Fibroblast of lung (primary cell): ENCODE results near the gene CCDC85B. TPM values are rescaled to one million over a fixed set of nuclear protein-coding genes. Genes with fewer than 3 reads are reported as not detected.

Experiments used
- DNase-seq, 2 donors: peaks; one replicate each; pipeline versions ENCODE4 v3.0.0 to v3.0.0-alpha.2; 2010; ENCODE audit warnings: low read depth in 2 of 2
- H2AFZ ChIP-seq: 2 replicates; pipeline ENCODE4 v1.5.1; 2012; ENCODE audit warnings: low read length, control low read depth, inconsistent platforms
- H3K27ac ChIP-seq: 2 replicates; pipeline ENCODE4 v1.5.1; 2011; ENCODE audit warnings: low read length, control low read depth; ENCODE audit not compliant: insufficient read depth
- H3K27me3 ChIP-seq: 2 replicates; pipeline ENCODE4 v1.5.1; 2011; ENCODE audit warnings: mild to moderate bottlenecking, low read length; ENCODE audit not compliant: control insufficient read depth, insufficient read depth
- H3K36me3 ChIP-seq: 2 replicates; pipeline ENCODE4 v1.5.1; 2011; ENCODE audit warnings: low read length; ENCODE audit not compliant: control insufficient read depth, insufficient read depth
- H3K4me1 ChIP-seq: 2 replicates; pipeline ENCODE4 v1.5.1; 2011; ENCODE audit warnings: low read length; ENCODE audit not compliant: control insufficient read depth, insufficient read depth; ENCODE audit errors: extremely low read depth
- H3K4me2 ChIP-seq: 2 replicates; pipeline ENCODE4 v1.5.1; 2011; ENCODE audit warnings: low read length, control low read depth; ENCODE audit not compliant: insufficient read depth; ENCODE audit errors: extremely low read depth
- H3K4me3 ChIP-seq, 4 experiments: fragments of 200-600 bp in 1 of 4; sonication (generic) in 1 of 4; replicated peaks in 1 of 4; 2 replicates each; pipeline ENCODE4 v1.5.1; 2011 to 2016; ENCODE audit warnings: low read length in 4 of 4, low read depth in 3 of 4, mild to moderate bottlenecking in 3 of 4, control low read depth in 2 of 4, inconsistent platforms in 1 of 4, mixed read lengths in 1 of 4; ENCODE audit not compliant: insufficient read depth in 1 of 4; ENCODE audit errors: control extremely low read depth in 1 of 4
- H3K79me2 ChIP-seq: 2 replicates; pipeline ENCODE4 v1.5.1; 2012; ENCODE audit warnings: mild to moderate bottlenecking, low read length, inconsistent platforms; ENCODE audit not compliant: control insufficient read depth, insufficient read depth
- H3K9ac ChIP-seq: 2 replicates; pipeline ENCODE4 v1.5.1; 2011; ENCODE audit warnings: mild to moderate bottlenecking, low read length, control low read depth; ENCODE audit not compliant: insufficient read depth
- H3K9me3 ChIP-seq: 2 replicates; pipeline ENCODE4 v1.5.1; 2012; ENCODE audit warnings: low read depth, low read length; ENCODE audit not compliant: control insufficient read depth, insufficient read depth
- H4K20me1 ChIP-seq: 2 replicates; pipeline ENCODE4 v1.5.1; 2011; ENCODE audit warnings: low read length; ENCODE audit not compliant: control insufficient read depth, insufficient read depth; ENCODE audit errors: extremely low read depth
- CTCF ChIP-seq, 2 donors: IDR thresholded peaks in 1 of 2; conservative IDR thresholded peaks in 1 of 2; 1 replicate in 1 of 2; 2 replicates in 1 of 2; pipeline ENCODE4 v1.5.1; 2011 to 2012; ENCODE audit warnings: low read length in 2 of 2, control low read depth in 1 of 2, inconsistent platforms in 1 of 2, low read depth in 1 of 2, mild to moderate bottlenecking in 1 of 2
- EZH2 ChIP-seq: IDR thresholded peaks from 2 replicates; pipeline ENCODE4 v1.5.1; 2012; ENCODE audit warnings: low read length, control low read depth, mild to moderate bottlenecking; ENCODE audit errors: missing control alignments
- polyA plus RNA-seq, 2 donors: library from polyadenylated mRNA; depleted of rRNA in 1 of 2; stranded (reverse) in 1 of 2; unstranded in 1 of 2; fragments of >200 nt; gene quantifications; 2 replicates each; pipeline ENCODE4 v1.2.1, GENCODE V29; 2011 to 2012; ENCODE audit warnings: missing spikeins in 1 of 2
- total RNA-seq: library from RNA; depleted of rRNA; stranded (reverse); fragments of >200 nt; gene quantifications from 2 replicates; pipeline ENCODE4 v1.2.1, GENCODE V29; 2014

Gene CCDC85B
- total and polyA plus RNA-seq, 2 donors (not counting 1 experiment from before 2014, with no cell fraction given), result 18.1 to 118 TPM

GRCh38 chr11:65864706-65865471 lies 25.6 kb upstream of the CCDC85B start:
- Histone ChIP-seq H3K4me2 (no peak overlapping the region), H2AFZ (no peak overlapping the region), H4K20me1 (no peaks in the 10 kb centered on the region), H3K27ac (no peak overlapping the region), H3K4me3 (no peak overlapping the region), H3K4me1 (peaks cover 15% of the 10 kb centered on the region), H3K9ac (no peak overlapping the region), H3K27me3 (no peaks in the 10 kb centered on the region), H3K79me2 (peaks cover 39% of the 10 kb centered on the region), H3K9me3 (no peaks in the 10 kb centered on the region), H3K36me3 (peaks cover 54% of the 10 kb centered on the region)
- TF ChIP-seq CTCF (conservative IDR thresholded peaks at IDR 0.05 in 1 of 2, IDR thresholded peaks at IDR 0.05 in 1 of 2; ENCODE audit: low read depth in 1 of 2, low read length in 2 of 2) (no peak), EZH2 (no peak)
- DNase-seq, result no peak

- Histone ChIP-seq H3K4me3 (no peak overlapping the region), H3K9ac (no peak overlapping the region), H3K27ac (no peak overlapping the region), H4K20me1 (no peaks in the 10 kb centered on the region), H3K36me3 (peaks cover 57% of the 10 kb centered on the region), H2AFZ (no peak overlapping the region), H3K4me2 (no peak overlapping the region), H3K79me2 (peaks cover 46% of the 10 kb centered on the region), H3K4me1 (peaks cover 18% of the 10 kb centered on the region), H3K27me3 (no peaks in the 10 kb centered on the region), H3K9me3 (no peaks in the 10 kb centered on the region)
- TF ChIP-seq EZH2 (no peak), CTCF (conservative IDR thresholded peaks at IDR 0.05 in 1 of 2, IDR thresholded peaks at IDR 0.05 in 1 of 2; ENCODE audit: low read depth in 1 of 2, low read length in 2 of 2) (no peak)
- DNase-seq, result no peak
Measured at GRCh38 chr11:65865550-65866172, 24.8 kb upstream of the CCDC85B start.

DNA sequence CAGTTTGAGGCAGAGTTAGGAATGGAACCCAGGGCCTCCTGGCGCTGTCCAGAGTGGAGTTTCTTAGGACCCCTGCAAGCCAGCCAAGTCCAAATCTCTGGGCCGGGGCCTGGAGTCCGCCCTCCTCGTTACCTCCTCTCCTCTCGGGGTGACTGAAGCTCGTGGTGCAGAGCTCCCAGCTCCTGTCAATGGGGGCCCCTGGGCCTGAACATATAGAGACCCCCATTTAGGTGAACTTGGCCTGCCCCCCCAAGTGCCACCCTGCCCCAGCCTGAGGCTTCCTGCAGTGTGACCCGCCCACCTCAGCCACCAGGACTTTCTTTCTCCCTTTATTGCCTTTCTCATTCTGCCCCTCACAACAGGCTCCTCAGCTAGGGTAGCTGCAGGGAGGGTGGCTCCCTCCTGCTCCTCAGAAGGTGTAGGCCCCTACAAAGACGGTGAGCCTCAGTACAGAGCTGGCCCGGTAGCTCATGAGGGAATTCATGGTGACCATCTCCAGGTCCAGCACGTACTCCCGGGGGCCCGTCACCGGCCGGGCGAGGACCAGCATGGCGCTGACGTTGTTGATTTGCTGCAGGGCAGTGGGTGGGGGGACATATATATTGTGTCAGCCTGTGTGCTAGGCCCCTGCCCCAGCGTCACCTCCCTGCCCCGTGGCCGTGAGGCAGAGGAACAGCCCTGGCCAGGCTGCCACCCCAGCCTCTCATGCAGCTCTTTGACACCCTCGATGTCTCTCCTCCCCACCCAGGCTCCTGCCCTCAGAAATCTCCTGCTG lies 23.8 kb upstream of the CCDC85B start:
- no peak overlapping the region for H3K27ac ChIP-seq
- H3K79me2 ChIP-seq, result peaks cover 46% of the 10 kb centered on the region
- peaks cover 23% of the 10 kb centered on the region for H3K4me1 ChIP-seq
- no peak overlapping the region for H3K4me2 ChIP-seq
- H4K20me1 ChIP-seq, result no peaks in the 10 kb centered on the region
- H3K27me3 ChIP-seq, result no peaks in the 10 kb centered on the region
- no peak overlapping the region for H3K4me3 ChIP-seq
- no peak for DNase-seq
- no peak overlapping the region for H3K9ac ChIP-seq
- peaks cover 61% of the 10 kb centered on the region for H3K36me3 ChIP-seq
- H2AFZ ChIP-seq, result no peak overlapping the region
- H3K9me3 ChIP-seq, result no peaks in the 10 kb centered on the region
- TF ChIP-seq CTCF (conservative IDR thresholded peaks at IDR 0.05 in 1 of 2, IDR thresholded peaks at IDR 0.05 in 1 of 2; ENCODE audit: low read depth in 1 of 2, low read length in 2 of 2) (no peak), EZH2 (no peak)
